ENCODE results near the gene LRRC4C. TPM values are rescaled to one million over a fixed set of nuclear protein-coding genes. Genes with fewer than 3 reads are reported as not detected.

LRRC4C gene
- polyA plus RNA-seq, 1 donor from 2014 or later: 24.3 TPM

DNA sequence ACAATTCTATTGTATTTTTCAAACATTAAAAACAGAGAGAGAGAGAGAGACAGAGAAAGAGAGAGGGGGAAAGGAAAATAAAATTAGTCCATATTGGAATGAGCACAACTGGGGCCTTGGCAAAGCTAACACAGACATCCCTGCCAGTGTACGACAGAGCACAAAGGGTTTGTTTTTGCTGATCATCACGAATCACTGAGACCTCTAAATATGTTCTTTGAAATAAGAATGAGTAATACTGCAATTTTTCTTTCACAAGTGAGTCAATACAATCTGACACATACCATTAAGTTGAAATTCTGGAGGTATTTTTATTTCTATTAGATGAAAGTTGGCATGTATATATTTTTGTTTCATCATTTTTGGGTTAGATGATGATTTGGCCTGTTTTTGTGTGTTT is 27.0 kb upstream of the LRRC4C start:
- Histone ChIP-seq H2AFZ (ENCODE audit: low read depth, low read length) (peak overlapping the region; percentile 15), H4K20me1 (ENCODE audit: insufficient read depth) (no peaks in the 10 kb centered on the region), H3K9me3 (ENCODE audit: low read length) (no peaks in the 10 kb centered on the region), H3K4me2 (ENCODE audit: low read length) (no peak overlapping the region), H3K79me2 (replicated peaks; ENCODE audit: insufficient read depth, low read length) (no peaks in the 10 kb centered on the region), H3K9ac (ENCODE audit: low read length) (no peak overlapping the region), H3K36me3 (ENCODE audit: insufficient read depth, low read length) (no peaks in the 10 kb centered on the region), H3K4me3 (ENCODE audit: low read length) (no peak overlapping the region), H3K27ac (ENCODE audit: low read length) (no peak overlapping the region), H3K9me2 (ENCODE audit: insufficient read depth, low read length) (no peaks in the 10 kb centered on the region), H3F3A (ENCODE audit: insufficient read depth, low read length, poor library complexity, severe bottlenecking) (no peaks in the 10 kb centered on the region), H3K27me3 (ENCODE audit: insufficient read depth, low read depth, low read length) (no peaks in the 10 kb centered on the region)
- TF ChIP-seq POLR2AphosphoS5 (IDR thresholded peaks at IDR 0.05) (no peak), TAF1 (IDR thresholded peaks at IDR 0.05; ENCODE audit: low read depth) (no peak), EP300 (conservative IDR thresholded peaks at IDR 0.05; ENCODE audit: poor library complexity, severe bottlenecking) (no peak), EZH2 (IDR thresholded peaks at IDR 0.05; ENCODE audit: borderline replicate concordance, insufficient read depth, low read length, poor library complexity, severe bottlenecking) (no peak), MXI1 (conservative IDR thresholded peaks at IDR 0.05; ENCODE audit: poor library complexity, severe bottlenecking) (no peak), SMC3 (conservative IDR thresholded peaks at IDR 0.05; ENCODE audit: poor library complexity) (no peak), RAD21 (conservative IDR thresholded peaks at IDR 0.05) (no peak)
- TF ChIP-seq, protein P1, sequence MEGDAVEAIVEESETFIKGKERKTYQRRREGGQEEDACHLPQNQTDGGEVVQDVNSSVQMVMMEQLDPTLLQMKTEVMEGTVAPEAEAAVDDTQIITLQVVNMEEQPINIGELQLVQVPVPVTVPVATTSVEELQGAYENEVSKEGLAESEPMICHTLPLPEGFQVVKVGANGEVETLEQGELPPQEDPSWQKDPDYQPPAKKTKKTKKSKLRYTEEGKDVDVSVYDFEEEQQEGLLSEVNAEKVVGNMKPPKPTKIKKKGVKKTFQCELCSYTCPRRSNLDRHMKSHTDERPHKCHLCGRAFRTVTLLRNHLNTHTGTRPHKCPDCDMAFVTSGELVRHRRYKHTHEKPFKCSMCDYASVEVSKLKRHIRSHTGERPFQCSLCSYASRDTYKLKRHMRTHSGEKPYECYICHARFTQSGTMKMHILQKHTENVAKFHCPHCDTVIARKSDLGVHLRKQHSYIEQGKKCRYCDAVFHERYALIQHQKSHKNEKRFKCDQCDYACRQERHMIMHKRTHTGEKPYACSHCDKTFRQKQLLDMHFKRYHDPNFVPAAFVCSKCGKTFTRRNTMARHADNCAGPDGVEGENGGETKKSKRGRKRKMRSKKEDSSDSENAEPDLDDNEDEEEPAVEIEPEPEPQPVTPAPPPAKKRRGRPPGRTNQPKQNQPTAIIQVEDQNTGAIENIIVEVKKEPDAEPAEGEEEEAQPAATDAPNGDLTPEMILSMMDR (IDR thresholded peaks at IDR 0.05; ENCODE audit: poor library complexity, severe bottlenecking): no peak
- TF ChIP-seq, protein P2, sequence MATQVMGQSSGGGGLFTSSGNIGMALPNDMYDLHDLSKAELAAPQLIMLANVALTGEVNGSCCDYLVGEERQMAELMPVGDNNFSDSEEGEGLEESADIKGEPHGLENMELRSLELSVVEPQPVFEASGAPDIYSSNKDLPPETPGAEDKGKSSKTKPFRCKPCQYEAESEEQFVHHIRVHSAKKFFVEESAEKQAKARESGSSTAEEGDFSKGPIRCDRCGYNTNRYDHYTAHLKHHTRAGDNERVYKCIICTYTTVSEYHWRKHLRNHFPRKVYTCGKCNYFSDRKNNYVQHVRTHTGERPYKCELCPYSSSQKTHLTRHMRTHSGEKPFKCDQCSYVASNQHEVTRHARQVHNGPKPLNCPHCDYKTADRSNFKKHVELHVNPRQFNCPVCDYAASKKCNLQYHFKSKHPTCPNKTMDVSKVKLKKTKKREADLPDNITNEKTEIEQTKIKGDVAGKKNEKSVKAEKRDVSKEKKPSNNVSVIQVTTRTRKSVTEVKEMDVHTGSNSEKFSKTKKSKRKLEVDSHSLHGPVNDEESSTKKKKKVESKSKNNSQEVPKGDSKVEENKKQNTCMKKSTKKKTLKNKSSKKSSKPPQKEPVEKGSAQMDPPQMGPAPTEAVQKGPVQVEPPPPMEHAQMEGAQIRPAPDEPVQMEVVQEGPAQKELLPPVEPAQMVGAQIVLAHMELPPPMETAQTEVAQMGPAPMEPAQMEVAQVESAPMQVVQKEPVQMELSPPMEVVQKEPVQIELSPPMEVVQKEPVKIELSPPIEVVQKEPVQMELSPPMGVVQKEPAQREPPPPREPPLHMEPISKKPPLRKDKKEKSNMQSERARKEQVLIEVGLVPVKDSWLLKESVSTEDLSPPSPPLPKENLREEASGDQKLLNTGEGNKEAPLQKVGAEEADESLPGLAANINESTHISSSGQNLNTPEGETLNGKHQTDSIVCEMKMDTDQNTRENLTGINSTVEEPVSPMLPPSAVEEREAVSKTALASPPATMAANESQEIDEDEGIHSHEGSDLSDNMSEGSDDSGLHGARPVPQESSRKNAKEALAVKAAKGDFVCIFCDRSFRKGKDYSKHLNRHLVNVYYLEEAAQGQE (IDR thresholded peaks at IDR 0.05; ENCODE audit: borderline replicate concordance): no peak

DNA sequence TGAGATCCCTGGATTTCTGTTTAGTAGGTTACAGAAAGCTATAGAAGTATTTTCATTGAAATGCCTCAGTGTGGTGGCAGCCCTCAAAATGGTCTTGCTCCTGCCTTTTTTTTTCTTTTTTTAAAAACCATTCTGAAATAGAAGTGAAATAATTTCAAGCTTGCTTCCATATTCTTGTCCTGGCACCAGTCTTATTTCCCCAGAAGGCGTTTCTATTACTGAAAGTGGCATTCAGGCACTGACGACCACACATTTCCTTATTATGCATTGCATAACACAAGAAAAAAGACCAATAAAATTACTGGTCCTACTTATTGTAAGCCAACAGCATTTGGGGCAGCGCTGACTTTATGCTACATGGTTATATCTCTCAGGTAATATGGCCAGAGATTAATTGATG is 24.5 kb upstream of the LRRC4C start:
- Histone ChIP-seq H3K9me2 (ENCODE audit: insufficient read depth, low read length) (no peaks in the 10 kb centered on the region), H3K9me3 (ENCODE audit: low read length) (no peaks in the 10 kb centered on the region), H3K79me2 (replicated peaks; ENCODE audit: insufficient read depth, low read length) (no peaks in the 10 kb centered on the region), H4K20me1 (ENCODE audit: insufficient read depth) (no peaks in the 10 kb centered on the region), H3K9ac (ENCODE audit: low read length) (no peak overlapping the region), H3F3A (ENCODE audit: insufficient read depth, low read length, poor library complexity, severe bottlenecking) (no peaks in the 10 kb centered on the region), H3K4me3 (ENCODE audit: low read length) (no peak overlapping the region), H3K4me2 (ENCODE audit: low read length) (no peak overlapping the region), H3K27me3 (ENCODE audit: insufficient read depth, low read depth, low read length) (no peaks in the 10 kb centered on the region), H3K36me3 (ENCODE audit: insufficient read depth, low read length) (no peaks in the 10 kb centered on the region), H2AFZ (ENCODE audit: low read depth, low read length) (no peak overlapping the region), H3K27ac (ENCODE audit: low read length) (no peak overlapping the region)
- TF ChIP-seq MXI1 (conservative IDR thresholded peaks at IDR 0.05; ENCODE audit: poor library complexity, severe bottlenecking) (no peak), RAD21 (conservative IDR thresholded peaks at IDR 0.05) (no peak), SMC3 (conservative IDR thresholded peaks at IDR 0.05; ENCODE audit: poor library complexity) (no peak), TAF1 (IDR thresholded peaks at IDR 0.05; ENCODE audit: low read depth) (no peak), POLR2AphosphoS5 (IDR thresholded peaks at IDR 0.05) (no peak), EP300 (conservative IDR thresholded peaks at IDR 0.05; ENCODE audit: poor library complexity, severe bottlenecking) (no peak)
- TF ChIP-seq, protein P2 (IDR thresholded peaks at IDR 0.05; ENCODE audit: borderline replicate concordance): no peak

Data from neural cell (in vitro differentiated cells).